Measurements from ENCODE around the gene ZC3H7B.
"Not testable (repeated sequence)": the region's sequence is repeated elsewhere in the genome, so short reads cannot be mapped to it uniquely, and the experiment has no call there.

ZC3H7B gene, protein sequence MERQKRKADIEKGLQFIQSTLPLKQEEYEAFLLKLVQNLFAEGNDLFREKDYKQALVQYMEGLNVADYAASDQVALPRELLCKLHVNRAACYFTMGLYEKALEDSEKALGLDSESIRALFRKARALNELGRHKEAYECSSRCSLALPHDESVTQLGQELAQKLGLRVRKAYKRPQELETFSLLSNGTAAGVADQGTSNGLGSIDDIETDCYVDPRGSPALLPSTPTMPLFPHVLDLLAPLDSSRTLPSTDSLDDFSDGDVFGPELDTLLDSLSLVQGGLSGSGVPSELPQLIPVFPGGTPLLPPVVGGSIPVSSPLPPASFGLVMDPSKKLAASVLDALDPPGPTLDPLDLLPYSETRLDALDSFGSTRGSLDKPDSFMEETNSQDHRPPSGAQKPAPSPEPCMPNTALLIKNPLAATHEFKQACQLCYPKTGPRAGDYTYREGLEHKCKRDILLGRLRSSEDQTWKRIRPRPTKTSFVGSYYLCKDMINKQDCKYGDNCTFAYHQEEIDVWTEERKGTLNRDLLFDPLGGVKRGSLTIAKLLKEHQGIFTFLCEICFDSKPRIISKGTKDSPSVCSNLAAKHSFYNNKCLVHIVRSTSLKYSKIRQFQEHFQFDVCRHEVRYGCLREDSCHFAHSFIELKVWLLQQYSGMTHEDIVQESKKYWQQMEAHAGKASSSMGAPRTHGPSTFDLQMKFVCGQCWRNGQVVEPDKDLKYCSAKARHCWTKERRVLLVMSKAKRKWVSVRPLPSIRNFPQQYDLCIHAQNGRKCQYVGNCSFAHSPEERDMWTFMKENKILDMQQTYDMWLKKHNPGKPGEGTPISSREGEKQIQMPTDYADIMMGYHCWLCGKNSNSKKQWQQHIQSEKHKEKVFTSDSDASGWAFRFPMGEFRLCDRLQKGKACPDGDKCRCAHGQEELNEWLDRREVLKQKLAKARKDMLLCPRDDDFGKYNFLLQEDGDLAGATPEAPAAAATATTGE

DNA sequence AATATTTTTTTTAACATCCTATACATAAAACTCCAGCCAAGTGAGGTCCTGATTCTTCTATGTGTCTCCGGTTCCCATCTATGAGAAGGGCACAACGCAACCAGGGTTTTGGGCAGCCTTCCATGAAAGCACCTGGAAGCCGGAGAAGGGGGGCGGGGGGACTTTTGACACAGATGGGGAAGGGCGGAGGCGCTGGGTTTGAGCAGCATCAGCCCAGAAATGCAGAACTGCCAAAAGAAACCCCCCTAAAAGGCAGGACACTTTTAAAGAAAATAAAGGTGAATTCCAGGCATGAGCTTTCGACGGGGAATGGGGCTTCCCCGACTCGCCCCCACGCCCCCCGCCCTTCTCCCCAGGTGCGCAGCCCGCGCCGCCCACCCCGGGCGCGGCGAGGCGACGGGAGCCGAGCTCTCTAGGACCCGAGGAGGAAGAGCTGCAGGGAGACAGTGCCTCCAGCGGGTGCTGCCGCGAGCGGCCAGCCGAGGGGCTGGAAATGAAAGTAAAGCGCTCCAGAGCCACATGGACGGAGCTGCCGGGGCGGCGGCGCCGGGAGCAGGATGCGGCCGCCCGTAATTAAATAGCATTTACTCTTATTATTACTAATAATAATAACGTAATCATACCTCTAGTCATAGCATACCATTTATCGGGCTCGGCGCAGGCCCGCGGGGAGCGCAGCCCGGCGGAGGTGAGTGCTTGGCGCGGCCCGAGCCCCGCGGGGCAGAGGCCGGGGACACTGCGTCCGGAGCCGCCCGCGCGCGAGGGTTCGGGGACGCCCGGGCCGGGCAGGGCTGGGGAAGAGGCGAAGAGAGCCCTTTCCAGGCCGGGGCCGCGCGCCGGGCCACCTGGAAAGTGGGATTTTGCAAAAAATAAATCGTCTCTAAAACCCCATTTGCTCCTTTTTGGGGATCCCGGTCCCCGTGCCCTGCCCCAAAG is at the start of gene ZC3H7B:
ZC3H7B (plus strand) TSS at position 441 of the 936 bp plus-strand sequence. CDS start 19,136 bp downstream, outside the sequence.
- peak; percentile 88 to 91 for DNase-seq

GRCh38 chr22:41252365-41252764 is 49.0 kb upstream of the ZC3H7B start:
- DNase-seq = no peak

GRCh38 chr22:41254230-41254629 is 47.1 kb upstream of the ZC3H7B start:
- no peak for DNase-seq

DNA sequence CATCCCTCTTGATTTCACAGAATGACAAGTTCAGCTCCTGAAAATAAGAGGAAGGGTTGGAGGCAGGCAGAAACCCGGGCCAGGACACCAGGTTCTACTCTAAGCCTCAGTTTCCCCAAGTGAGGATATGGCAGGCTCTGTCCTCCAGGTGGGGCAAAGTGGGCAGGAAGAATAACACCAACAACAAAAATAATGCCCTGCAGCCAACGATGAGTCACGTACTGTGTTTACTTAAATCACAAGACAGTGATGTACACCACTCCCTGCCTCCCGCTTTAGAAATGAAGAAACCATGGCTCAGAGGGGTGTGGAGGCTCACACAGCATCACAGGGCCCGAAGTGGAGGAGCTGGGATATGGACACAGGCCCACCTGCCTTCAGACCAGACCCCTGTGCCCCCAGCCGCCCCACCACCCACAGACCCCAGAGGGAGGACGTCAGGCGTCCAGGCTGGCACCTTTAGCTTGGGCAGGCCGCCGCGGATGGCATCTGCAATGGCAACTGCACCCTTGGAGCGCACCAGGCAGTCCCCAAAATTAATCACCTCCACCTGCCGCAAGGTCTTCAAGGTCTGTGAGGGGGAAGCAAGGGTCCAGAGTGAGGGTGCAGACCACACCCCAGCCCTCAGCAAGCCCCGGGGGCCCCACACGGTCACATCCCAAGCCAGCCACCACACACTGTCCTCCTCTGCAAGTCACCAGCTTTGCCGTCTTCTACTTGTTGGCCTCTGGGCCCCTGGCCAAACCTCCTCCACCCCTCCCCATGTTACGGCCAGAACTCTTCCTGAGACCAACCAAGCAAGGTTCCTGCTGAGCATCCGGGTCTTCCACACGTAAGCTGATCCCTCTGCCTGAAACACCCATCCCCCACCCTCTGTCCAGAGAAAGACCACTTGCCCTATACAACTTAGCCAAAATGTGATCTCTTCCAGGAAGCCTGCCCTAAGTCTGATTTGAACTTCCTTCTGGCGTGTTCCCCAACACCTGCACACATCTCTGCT is 44.8 kb upstream of the ZC3H7B start:
- DNase-seq = no peak

DNA sequence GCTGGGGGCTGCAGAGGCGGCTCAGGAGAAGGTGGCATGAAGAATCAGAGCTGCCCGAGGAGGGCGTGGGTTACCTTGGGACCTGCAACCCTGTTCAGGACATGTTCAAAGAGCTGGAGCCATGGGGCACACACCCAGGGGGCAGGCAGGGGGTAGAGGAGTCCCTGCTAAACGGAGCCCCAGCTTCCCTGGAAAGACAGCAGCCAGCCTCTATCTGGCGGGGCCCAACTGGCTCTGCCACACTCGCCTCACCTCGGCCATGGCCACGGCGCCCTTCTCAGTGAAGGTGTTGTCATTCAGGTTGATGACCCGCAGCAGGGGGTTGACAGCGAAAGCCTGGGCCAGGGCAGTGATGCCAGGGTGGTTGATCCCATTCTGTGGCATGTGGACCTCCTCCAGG is 43.6 kb upstream of the ZC3H7B start:
- no peak for DNase-seq

DNA sequence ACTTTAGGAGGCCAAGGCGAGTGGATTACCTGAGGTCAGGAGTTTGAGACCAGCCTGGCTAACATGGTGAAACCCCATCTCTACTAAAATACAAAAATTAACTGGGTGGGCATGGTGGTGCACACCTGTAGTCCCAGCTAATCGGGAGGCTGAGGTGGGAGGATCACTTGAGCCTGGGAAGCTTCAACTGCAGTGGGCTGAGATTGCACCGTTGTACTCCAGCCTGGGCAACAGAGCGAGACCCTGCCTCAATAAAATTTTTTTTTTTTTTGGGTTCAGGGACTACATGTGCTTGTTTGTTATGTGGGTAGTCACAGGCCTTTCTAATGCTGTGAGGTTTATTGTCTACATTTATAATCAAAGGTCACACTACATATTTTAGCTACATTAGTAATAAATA is 41.6 kb upstream of the ZC3H7B start:
- not testable (repeated sequence) for DNase-seq

DNA sequence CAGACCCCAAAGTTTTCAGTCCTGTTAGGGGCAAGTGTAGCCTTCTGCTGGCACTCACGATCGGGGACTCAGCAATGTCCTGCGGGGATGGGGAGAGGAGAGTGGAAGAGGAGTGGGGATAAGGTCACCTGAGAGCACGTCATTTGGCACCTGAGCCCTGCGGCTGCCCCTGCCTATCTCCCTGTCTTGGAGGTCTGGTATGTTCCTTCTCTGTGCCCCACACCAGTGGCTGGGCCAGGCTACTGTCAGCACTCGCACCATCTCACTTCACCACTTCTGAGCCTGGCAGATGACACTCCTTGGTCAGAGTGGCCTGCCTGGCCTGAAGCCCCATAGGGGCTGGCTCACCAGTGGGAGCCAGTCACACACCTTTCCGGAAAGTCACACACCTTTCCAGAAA is 40.5 kb upstream of the ZC3H7B start:
- no peak for DNase-seq

GRCh38 chr22:41261541-41262249 is 39.6 kb upstream of the ZC3H7B start:
- DNase-seq = no peak

- DNase-seq = no peak
Observed at GRCh38 chr22:41262250-41262765, 39.0 kb upstream of the ZC3H7B start.

DNA sequence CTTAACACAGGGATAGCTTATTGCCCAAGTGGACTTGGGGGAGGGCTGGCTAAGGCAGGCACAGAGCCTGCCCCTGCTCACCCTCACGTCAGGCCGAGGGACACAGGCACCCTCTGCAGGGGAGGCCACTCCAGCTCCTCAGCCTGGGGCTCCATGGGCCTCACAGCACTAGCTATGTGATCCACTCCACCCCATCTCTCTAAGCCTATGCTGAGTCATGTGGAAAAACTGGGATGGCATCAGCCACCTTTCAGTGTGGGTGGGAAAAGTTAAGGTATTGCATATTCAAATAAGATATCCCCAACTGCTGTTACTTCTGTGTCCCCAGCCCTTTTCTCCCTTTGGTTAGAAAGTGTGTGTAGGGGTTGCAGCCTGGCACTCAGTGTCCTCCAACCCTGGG is 37.6 kb upstream of the ZC3H7B start:
- no peak for DNase-seq

DNA sequence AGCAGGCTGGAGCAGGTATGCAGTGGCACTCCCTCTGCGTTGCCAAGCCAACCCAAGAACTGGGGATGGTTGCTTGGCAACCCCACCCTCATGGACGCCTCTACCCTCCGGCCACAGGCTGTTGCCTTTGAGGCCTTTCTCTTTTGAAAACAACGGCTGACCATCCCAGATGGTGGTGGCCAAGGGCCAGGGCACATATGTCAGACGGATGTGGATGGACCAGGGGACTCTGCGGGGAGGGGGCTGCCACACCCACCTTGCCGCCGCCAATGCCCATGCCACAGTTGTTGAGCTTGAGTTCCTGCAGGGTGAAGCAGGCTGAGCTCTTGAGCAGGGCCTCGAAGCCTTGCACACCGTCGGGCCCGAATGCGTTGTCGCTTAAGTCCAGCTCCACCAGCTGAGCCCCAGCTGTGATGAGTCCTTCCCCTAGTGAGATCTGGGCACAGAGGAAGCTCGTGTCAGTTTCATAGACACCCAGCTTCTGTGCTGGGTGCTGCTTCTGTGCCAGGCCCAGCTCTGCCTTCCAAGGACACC is 36.9 kb upstream of the ZC3H7B start:
- no peak for DNase-seq

- no peak for DNase-seq
Observed at GRCh38 chr22:41267958-41268357, 33.4 kb upstream of the ZC3H7B start.

DNA sequence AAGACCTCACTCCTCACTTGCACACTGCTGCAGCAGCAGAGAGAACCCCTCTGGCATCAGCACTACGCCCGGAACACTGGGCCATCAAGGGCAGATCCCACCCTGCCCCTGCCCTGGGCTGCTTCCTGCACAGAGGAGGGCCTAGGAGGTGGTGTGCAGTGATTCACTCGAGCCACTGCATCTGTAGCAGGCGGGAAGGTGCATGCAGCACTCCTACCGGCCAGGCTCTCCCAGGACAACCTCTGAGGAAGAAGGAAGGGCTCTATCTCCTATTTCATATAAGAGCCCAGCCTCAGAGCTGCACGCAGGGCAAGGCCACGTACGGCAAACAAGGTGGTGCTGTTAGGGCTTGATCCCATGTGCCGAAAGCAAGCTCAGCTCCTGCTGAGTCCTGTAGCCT is 29.5 kb upstream of the ZC3H7B start:
- DNase-seq = no peak

GRCh38 chr22:41273128-41273527 is 28.2 kb upstream of the ZC3H7B start:
- no peak for DNase-seq

GRCh38 chr22:41274856-41275255 is 26.5 kb upstream of the ZC3H7B start:
- DNase-seq = no peak

GRCh38 chr22:41280065-41280464 is 21.3 kb upstream of the ZC3H7B start:
- no peak for DNase-seq

GRCh38 chr22:41280854-41281253 is 20.5 kb upstream of the ZC3H7B start:
- DNase-seq = no peak

DNA sequence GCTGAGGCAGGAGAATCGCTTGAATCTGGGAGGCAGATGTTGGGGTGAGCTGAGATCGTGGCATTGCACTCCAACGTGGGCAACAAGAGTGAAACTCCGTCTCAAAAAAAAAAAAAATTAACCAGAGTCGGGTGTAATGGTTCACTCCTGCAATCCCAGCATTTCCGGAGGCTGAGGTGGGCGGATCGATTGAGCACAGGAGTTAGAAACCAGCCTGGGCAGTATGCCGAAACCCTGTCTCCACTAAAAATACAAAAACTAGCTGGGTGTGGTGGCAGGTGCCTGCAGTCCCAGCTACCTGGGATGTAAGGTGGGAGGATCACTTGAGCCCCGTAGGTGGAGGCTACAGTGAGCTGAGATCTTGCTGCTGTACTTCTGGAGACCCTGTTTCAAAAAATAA is 16.9 kb upstream of the ZC3H7B start:
- DNase-seq = no peak

DNA sequence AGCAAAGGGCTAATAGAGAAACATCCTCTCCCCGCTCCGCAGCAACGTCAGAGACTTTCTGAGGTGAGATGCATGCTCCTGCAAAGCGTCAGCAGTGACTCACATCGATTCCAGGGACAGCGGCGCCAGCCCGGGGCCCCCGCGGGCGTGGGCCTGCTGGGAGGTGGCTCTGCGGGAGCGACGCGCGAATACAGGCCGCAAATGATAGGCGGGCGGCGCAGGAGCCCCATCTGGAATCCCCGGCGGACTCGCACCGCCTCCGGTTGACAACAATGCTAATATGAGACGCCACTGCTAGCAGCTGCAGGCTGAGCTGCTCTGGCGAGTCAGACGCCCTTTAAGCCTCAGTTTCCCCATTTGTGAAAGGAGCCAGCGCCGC is 15.9 kb upstream of the ZC3H7B start:
- DNase-seq = peak; percentile 77 to 87
